Retinal pigment epithelial cell (primary cell): ENCODE measurements around the gene SSU72.
"Not testable (repeated sequence)": the region's sequence is repeated elsewhere in the genome, so short reads cannot be mapped to it uniquely, and the experiment has no call there.

Experiments
- DNase-seq: peaks from one replicate; pipeline ENCODE4 v3.0.0-alpha.2; 2010; ENCODE audit warnings: low read depth
- H3K4me3 ChIP-seq: 2 replicates; pipeline ENCODE4 v1.5.1; 2011; ENCODE audit warnings: mild to moderate bottlenecking, low read length, control low read depth, moderate library complexity
- CTCF ChIP-seq: conservative IDR thresholded peaks from 2 replicates; pipeline ENCODE4 v1.5.1; 2011; ENCODE audit warnings: low read depth, low read length, control low read depth, inconsistent platforms

SSU72 gene

GRCh38 chr1:1564268-1564667 lies 10.4 kb downstream of the SSU72 start:
- H3K4me3 ChIP-seq = no peak overlapping the region
- DNase-seq = no peak
- no peak for TF ChIP-seq CTCF

- DNase-seq = no peak
- TF ChIP-seq CTCF = no peak
- no peak overlapping the region for H3K4me3 ChIP-seq
Measured at GRCh38 chr1:1563688-1564087, 11.0 kb downstream of the SSU72 start.

DNA sequence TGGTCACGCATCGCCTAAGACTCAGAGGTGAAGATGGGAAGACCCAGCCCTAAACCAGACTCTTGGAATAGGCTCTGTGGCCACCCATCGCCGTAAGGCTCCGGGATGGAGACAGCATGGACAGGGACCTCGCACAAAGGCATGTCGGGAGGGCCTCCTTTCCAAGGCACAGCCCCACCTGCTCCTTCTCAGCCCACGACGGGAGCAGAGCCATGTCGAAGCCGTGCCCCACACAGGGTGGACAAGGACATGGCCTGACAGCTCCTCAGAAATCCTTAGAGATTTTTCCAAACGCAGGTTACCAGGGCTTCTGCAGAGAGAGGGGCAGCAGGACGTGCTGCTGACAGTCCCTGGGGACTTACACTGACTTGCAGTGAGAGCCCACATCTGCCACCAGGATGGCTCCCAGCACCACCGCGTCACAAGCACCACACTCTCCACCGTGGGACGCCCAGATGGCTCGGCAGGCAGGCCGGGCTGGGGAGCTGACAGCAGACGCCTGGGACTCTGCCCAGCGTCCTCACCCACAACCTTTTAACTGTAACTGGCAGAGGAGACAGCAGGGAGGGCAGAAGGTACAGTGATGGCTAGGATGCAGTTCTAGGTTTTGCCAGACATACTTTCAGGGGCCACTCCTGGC lies 12.0 kb downstream of the SSU72 start:
- no peak for TF ChIP-seq CTCF
- H3K4me3 ChIP-seq = no peak overlapping the region
- no peak for DNase-seq

GRCh38 chr1:1561801-1562470 lies 12.7 kb downstream of the SSU72 start:
- no peak for DNase-seq
- no peak for TF ChIP-seq CTCF
- no peak overlapping the region for H3K4me3 ChIP-seq

DNA sequence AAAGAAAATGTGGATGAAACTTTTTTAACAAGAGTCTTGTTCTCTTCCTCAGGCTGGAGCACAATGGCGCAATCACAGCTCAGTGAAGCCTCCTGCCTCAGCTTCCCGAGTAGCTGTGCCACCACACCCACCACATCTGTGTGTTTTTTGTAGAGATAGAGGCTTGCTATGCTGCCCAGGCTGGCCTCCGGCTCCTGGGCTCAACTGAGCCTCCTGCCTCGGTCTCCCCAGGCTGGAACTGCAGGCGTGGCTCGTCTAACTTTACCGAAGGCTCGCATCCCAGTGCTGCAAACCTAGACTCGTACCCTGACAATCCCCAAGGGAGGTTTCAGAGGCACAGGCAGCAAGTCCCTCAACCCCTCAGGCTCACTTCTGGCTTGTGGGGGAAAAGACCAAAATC lies 14.5 kb downstream of the SSU72 start:
- H3K4me3 ChIP-seq = no peak overlapping the region
- DNase-seq = no peak
- no peak for TF ChIP-seq CTCF

DNA sequence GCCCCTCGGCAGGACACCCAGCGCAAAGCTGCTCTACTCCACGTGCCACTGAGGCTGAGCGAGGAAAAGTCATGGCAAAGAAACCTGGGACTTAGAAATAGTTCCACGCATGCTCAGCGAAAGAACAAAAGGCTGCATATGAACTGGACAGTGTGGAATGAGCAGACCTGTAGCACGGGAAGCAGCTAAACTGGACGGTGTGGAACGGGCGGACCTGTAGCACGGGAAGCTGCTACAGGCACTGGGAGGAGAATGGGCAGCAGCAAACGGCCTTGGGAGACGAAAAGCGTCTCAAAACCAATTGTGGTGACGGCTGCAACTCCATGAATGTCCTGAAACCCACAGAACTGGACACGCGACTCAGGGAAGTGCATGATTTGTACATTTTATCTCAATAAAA lies 15.6 kb downstream of the SSU72 start:
- H3K4me3 ChIP-seq = no peak overlapping the region
- no peak for TF ChIP-seq CTCF
- DNase-seq = no peak

DNA sequence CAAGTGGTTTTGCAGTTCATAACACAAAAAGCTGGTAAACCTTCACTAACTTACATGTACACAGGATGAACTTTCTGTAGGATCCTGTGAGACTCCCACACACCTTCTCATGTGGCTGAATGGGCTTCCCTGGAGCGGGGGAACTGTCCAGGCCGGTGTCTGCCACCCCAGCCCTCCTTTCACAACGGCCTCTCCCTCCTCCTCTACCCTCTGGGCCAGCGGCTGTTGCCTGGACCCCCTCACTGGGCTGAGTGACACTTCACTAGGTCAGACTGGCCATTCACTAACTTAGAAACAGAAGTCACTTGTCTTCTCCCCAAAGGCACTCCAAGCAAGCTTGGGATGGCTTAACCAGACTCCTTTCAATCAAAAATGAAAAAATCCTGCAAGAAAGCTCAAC lies 16.1 kb downstream of the SSU72 start:
- no peak for TF ChIP-seq CTCF
- H3K4me3 ChIP-seq = no peak overlapping the region
- no peak for DNase-seq

GRCh38 chr1:1557688-1558087 lies 17.0 kb downstream of the SSU72 start:
- not testable (repeated sequence) for H3K4me3 ChIP-seq, DNase-seq

- DNase-seq, H3K4me3 ChIP-seq: not testable (repeated sequence)
Measured at GRCh38 chr1:1556961-1557360, 17.7 kb downstream of the SSU72 start.
